SU-DHL-6 (cell line): ENCODE measurements around the gene CNTN5.

ENCODE experiments used
- EZH2phosphoT487 ChIP-seq: fragments of 200-600 bp; sonication (generic), shearing (Covaris generic); conservative IDR thresholded peaks from 2 replicates; pipeline ENCODE4 v1.6.1; 2018; ENCODE audit warnings: mild to moderate bottlenecking, antibody characterized with exemption, low read length, moderate library complexity, mixed read lengths
- TF ChIP-seq, protein P1 (sequence below): fragments of 200-600 bp; sonication (generic); IDR thresholded peaks from one replicate; pipeline ENCODE4 v1.5.1; 2017; ENCODE audit warnings: antibody characterized with exemption, mild to moderate bottlenecking, low read length, moderate library complexity; ENCODE audit not compliant: insufficient read depth, poor library complexity, severe bottlenecking

DNA sequence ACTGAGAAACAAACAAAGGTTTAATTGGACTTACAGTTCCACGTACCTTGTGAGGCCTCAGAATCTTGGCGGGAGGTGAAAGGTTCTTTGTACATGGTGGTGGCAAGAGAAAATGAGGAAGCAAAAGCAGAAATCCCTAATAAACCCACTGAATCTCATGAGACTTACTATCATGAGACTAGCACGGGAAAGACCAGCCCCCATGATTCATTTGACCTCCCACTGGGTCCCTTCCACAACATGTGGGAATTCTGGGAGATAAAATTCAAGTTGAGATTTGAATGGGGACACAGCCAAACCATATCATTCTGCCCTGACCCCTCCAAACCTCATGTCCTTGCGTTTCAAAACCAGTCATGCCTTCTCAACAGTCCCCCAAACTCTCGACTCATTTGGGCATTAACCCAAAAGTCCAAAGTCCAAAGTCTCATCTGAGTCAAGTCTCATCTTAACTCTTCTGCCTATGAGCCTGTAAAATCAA is 617.4 kb downstream of the CNTN5 start:
- TF ChIP-seq, protein P1, sequence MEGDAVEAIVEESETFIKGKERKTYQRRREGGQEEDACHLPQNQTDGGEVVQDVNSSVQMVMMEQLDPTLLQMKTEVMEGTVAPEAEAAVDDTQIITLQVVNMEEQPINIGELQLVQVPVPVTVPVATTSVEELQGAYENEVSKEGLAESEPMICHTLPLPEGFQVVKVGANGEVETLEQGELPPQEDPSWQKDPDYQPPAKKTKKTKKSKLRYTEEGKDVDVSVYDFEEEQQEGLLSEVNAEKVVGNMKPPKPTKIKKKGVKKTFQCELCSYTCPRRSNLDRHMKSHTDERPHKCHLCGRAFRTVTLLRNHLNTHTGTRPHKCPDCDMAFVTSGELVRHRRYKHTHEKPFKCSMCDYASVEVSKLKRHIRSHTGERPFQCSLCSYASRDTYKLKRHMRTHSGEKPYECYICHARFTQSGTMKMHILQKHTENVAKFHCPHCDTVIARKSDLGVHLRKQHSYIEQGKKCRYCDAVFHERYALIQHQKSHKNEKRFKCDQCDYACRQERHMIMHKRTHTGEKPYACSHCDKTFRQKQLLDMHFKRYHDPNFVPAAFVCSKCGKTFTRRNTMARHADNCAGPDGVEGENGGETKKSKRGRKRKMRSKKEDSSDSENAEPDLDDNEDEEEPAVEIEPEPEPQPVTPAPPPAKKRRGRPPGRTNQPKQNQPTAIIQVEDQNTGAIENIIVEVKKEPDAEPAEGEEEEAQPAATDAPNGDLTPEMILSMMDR, result no peak
- TF ChIP-seq EZH2phosphoT487, result no peak
